Peyer's patch (tissue), 4 donors: ENCODE results near the gene KPNA4. TPM values are rescaled to one million over a fixed set of nuclear protein-coding genes. Genes with fewer than 3 reads are reported as not detected.
"Not testable (repeated sequence)": the region's sequence is repeated elsewhere in the genome, so short reads cannot be mapped to it uniquely, and the experiment has no call there.

ENCODE experiments used
- DNase-seq, 3 donors: peaks; one replicate each; pipeline ENCODE4 v3.0.0-alpha.2; 2017 to 2019
- H3K27ac ChIP-seq, 4 donors: fragments of 200-600 bp; sonication (generic); one replicate each; pipeline ENCODE4 v1.5.1; 2016 to 2019
- H3K27me3 ChIP-seq, 2 donors: fragments of 200-600 bp; sonication (generic); one replicate each; pipeline ENCODE4 v1.5.1; 2019
- H3K36me3 ChIP-seq, 3 donors: fragments of 200-600 bp; sonication (generic); one replicate each; pipeline ENCODE4 v1.5.1; 2016 to 2019
- H3K4me1 ChIP-seq, 4 donors: fragments of 200-600 bp; sonication (generic); one replicate each; pipeline ENCODE4 v1.5.1; 2016 to 2019
- H3K4me3 ChIP-seq, 4 donors: fragments of 200-600 bp; sonication (generic); 1 replicate in 3 of 4; 2 replicates in 1 of 4; pipeline ENCODE4 v1.5.1; 2016 to 2019; ENCODE audit warnings: mild to moderate bottlenecking in 1 of 4
- H3K9me3 ChIP-seq, 4 donors: fragments of 200-600 bp; sonication (generic); one replicate each; pipeline ENCODE4 v1.5.1; 2016 to 2019; ENCODE audit warnings: mild to moderate bottlenecking in 1 of 4
- POLR2A ChIP-seq, 2 donors: fragments of 450-650 bp; IDR thresholded peaks; one replicate each; pipeline ENCODE4 v1.5.1; 2017; ENCODE audit warnings: antibody characterized with exemption in 2 of 2, mild to moderate bottlenecking in 2 of 2, moderate library complexity in 2 of 2
- total RNA-seq, 4 donors: library from RNA; depleted of rRNA; stranded (reverse); fragments of >200 nt; gene quantifications; one replicate each; pipeline ENCODE4 v1.1.0, GENCODE V29; 2016
- TF ChIP-seq, protein P1 (sequence below), 6 experiments: fragments of 450-650 bp in 4 of 6; fragments of 200-600 bp in 2 of 6; sonication (generic) in 1 of 6; IDR thresholded peaks; one replicate each; pipeline ENCODE4 v1.5.1; 2017 to 2019; ENCODE audit warnings: antibody characterized with exemption in 6 of 6, mild to moderate bottlenecking in 3 of 6, moderate library complexity in 1 of 6

KPNA4 gene
- total RNA-seq, 4 donors from 2014 or later: 15.2 to 20.5 (median 18.4) TPM

DNA sequence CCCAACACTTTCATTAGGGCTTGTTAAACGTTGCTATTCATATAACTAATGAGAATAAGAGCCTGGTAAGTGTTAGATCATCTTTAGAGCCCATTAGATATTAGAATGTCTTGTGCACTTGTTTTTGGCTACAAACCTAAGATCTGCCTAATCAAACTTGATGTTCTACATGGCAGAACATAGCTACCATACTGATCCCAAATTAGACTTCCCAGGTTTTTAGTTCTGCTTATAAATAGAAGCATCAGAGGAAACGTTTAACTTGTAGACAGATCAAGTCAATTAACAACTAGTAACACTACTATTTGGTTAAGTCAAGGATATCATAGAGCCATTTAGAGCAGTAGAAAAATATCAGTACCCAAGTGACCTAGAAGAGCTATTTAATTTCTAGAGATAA is 11.7 kb upstream of the KPNA4 start:
- no peaks in the 10 kb centered on the region for H3K36me3 ChIP-seq
- no peaks in the 10 kb centered on the region for H3K27me3 ChIP-seq
- H3K27ac ChIP-seq: no peak overlapping the region
- DNase-seq: no peak
- TF ChIP-seq, protein P1, sequence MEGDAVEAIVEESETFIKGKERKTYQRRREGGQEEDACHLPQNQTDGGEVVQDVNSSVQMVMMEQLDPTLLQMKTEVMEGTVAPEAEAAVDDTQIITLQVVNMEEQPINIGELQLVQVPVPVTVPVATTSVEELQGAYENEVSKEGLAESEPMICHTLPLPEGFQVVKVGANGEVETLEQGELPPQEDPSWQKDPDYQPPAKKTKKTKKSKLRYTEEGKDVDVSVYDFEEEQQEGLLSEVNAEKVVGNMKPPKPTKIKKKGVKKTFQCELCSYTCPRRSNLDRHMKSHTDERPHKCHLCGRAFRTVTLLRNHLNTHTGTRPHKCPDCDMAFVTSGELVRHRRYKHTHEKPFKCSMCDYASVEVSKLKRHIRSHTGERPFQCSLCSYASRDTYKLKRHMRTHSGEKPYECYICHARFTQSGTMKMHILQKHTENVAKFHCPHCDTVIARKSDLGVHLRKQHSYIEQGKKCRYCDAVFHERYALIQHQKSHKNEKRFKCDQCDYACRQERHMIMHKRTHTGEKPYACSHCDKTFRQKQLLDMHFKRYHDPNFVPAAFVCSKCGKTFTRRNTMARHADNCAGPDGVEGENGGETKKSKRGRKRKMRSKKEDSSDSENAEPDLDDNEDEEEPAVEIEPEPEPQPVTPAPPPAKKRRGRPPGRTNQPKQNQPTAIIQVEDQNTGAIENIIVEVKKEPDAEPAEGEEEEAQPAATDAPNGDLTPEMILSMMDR (IDR thresholded peaks at IDR 0.05): no peak
- no peak for TF ChIP-seq POLR2A (IDR thresholded peaks at IDR 0.05)
- H3K9me3 ChIP-seq: peaks cover 0 to 3% (median 0%) of the 10 kb centered on the region in 4 donors
- H3K4me1 ChIP-seq: no peaks in the 10 kb centered on the region
- no peak overlapping the region for H3K4me3 ChIP-seq

GRCh38 chr3:160576621-160577020 is 11.2 kb upstream of the KPNA4 start:
- TF ChIP-seq, protein P1 (IDR thresholded peaks at IDR 0.05): no peak
- no peak for DNase-seq
- no peaks in the 10 kb centered on the region for H3K4me1 ChIP-seq
- H3K36me3 ChIP-seq: no peaks in the 10 kb centered on the region
- no peaks in the 10 kb centered on the region for H3K27me3 ChIP-seq
- no peak overlapping the region for H3K27ac ChIP-seq
- H3K4me3 ChIP-seq: no peak overlapping the region
- peaks cover 0 to 3% (median 0%) of the 10 kb centered on the region in 4 donors for H3K9me3 ChIP-seq

DNA sequence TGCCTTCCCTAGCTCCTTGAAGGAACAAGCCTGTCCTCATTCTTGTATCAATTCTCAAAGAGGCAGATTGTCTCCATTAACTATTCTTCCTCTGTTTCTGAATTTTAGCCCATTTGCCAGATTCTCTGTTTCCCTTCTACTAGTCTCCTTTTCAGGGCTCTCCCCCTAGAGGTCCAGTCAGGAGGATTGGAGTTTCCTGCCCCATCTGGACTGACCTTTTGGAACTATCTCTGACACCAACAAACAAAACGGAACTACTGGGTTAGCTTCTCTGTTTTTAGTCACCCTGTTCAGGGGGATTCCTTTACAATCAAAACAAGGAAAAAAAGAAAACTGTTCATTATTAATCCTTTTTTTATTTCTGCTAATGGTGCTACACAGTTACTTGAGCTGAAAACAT is 10.2 kb upstream of the KPNA4 start:
- Histone ChIP-seq H3K4me1 (no peaks in the 10 kb centered on the region), H3K27me3 (no peaks in the 10 kb centered on the region), H3K27ac (no peak overlapping the region), H3K36me3 (no peaks in the 10 kb centered on the region), H3K9me3 (no peaks in the 10 kb centered on the region), H3K4me3 (no peak overlapping the region)
- DNase-seq: no peak
- TF ChIP-seq, protein P1 (IDR thresholded peaks at IDR 0.05): no peak
- TF ChIP-seq POLR2A (IDR thresholded peaks at IDR 0.05): no peak

DNA sequence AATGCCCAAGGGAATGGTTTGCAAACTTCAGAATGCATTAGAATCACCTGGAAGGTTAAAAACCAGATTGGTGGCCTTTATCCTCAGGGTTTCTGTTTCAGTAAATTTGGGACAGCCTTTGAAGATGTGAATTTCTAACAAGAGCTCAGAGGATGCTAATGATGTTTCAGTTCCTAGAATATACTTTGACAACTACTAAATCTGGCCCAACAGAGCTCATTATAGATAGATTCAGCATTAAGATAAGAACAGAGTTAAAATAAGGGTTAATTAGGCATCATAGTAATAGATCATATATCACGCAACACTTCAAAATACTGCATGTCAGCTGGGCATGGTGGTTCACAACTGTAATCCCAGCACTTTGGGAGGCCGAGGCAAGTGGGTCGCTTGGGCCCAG is 9.3 kb upstream of the KPNA4 start:
- H3K27me3 ChIP-seq: no peaks in the 10 kb centered on the region
- H3K27ac ChIP-seq: no peak overlapping the region
- H3K36me3 ChIP-seq: no peaks in the 10 kb centered on the region
- no peak overlapping the region for H3K4me3 ChIP-seq
- no peaks in the 10 kb centered on the region for H3K4me1 ChIP-seq
- TF ChIP-seq, protein P1 (IDR thresholded peaks at IDR 0.05): no peak
- no peak for TF ChIP-seq POLR2A (IDR thresholded peaks at IDR 0.05)
- no peaks in the 10 kb centered on the region for H3K9me3 ChIP-seq
- no peak for DNase-seq

- DNase-seq, H3K36me3 ChIP-seq, H3K27ac ChIP-seq, H3K4me1 ChIP-seq, H3K4me3 ChIP-seq, H3K27me3 ChIP-seq, H3K9me3 ChIP-seq: not testable (repeated sequence)
These were observed 8.7 kb upstream of the KPNA4 start for GRCh38 chr3:160573955-160574525.

DNA sequence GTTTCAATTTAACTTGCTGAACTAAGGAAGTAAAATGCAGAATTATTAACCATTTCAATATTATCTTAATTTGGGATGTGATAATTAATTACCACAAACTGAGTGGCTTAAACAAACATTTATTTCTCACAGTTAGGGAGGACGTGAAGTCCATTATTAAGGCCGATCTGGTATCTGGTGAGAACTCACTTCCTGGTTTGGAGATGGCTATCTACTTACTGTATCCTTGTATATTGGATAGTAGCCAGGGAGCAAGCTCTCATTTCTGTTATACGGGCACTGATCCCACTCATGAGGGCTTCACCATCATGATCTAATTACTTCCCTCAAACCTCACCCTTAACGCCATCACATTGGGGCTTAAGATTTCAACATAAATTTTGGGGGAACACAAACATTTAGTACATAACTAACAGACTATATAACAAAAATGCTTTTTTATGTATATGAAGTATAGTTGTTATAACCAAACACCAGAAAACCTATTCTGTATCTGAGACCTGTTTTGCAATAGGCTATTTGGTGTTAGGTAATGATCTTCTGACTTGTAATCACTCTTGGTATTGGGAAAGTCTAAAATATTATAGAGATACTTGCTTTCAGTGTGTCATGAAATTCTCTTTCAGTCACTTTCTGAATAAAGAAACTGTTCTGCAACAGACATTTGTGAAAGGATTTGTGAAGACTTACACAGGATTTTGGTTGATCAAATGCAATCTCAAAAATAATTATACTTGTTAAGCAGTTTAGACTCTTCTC is 4.7 kb upstream of the KPNA4 start:
- Histone ChIP-seq H3K36me3 (no peaks in the 10 kb centered on the region), H3K4me1 (peaks cover 0 to 8% (median 2%) of the 10 kb centered on the region in 4 donors), H3K27ac (no peak overlapping the region), H3K4me3 (no peak overlapping the region), H3K9me3 (no peaks in the 10 kb centered on the region), H3K27me3 (no peaks in the 10 kb centered on the region)
- no peak for DNase-seq
- no peak for TF ChIP-seq POLR2A (IDR thresholded peaks at IDR 0.05)
- TF ChIP-seq, protein P1 (IDR thresholded peaks at IDR 0.05): no peak
